Parathyroid adenoma (tissue), 2 donors: Measurements from ENCODE around the gene CALCR.

Experiments
- H2AFZ ChIP-seq: fragments of 300-600 bp; sonication (generic); one replicate; pipeline ENCODE4 v1.7.0; 2017; ENCODE audit warnings: antibody characterized with exemption, mild to moderate bottlenecking
- H3K27ac ChIP-seq: fragments of 300-600 bp; sonication (generic); one replicate; pipeline ENCODE4 v1.7.0; 2017
- H3K27me3 ChIP-seq: fragments of 300-600 bp; sonication (generic); one replicate; pipeline ENCODE4 v1.7.0; 2017; ENCODE audit warnings: low read length; ENCODE audit not compliant: control insufficient read depth, insufficient read depth
- H3K36me3 ChIP-seq: fragments of 300-600 bp; sonication (generic); one replicate; pipeline ENCODE4 v1.7.0; 2017; ENCODE audit warnings: low read length; ENCODE audit not compliant: control insufficient read depth, insufficient read depth
- H3K4me1 ChIP-seq: fragments of 300-600 bp; sonication (generic); one replicate; pipeline ENCODE4 v1.7.0; 2017; ENCODE audit warnings: control low read depth
- H3K4me2 ChIP-seq: fragments of 300-600 bp; sonication (generic); one replicate; pipeline ENCODE4 v1.7.0; 2017; ENCODE audit warnings: low read length
- H3K4me3 ChIP-seq: fragments of 300-600 bp; sonication (generic); one replicate; pipeline ENCODE4 v1.7.0; 2017; ENCODE audit warnings: low read depth, low read length
- H3K79me2 ChIP-seq: fragments of 300-600 bp; sonication (generic); one replicate; pipeline ENCODE4 v1.7.0; 2017; ENCODE audit warnings: control low read depth
- H3K9ac ChIP-seq: fragments of 300-600 bp; sonication (generic); one replicate; pipeline ENCODE4 v1.7.0; 2017; ENCODE audit warnings: mild to moderate bottlenecking
- H3K9me3 ChIP-seq: fragments of 300-600 bp; sonication (generic); one replicate; pipeline ENCODE4 v1.7.0; 2017; ENCODE audit warnings: low read length; ENCODE audit not compliant: control insufficient read depth
- TF ChIP-seq, protein P1 (sequence below): fragments of 300-600 bp; sonication (generic); IDR thresholded peaks from one replicate; pipeline ENCODE4 v1.7.0; 2017; ENCODE audit warnings: antibody characterized with exemption, mild to moderate bottlenecking
- donor health status: primary hyperparathyroidism.

CALCR gene

DNA sequence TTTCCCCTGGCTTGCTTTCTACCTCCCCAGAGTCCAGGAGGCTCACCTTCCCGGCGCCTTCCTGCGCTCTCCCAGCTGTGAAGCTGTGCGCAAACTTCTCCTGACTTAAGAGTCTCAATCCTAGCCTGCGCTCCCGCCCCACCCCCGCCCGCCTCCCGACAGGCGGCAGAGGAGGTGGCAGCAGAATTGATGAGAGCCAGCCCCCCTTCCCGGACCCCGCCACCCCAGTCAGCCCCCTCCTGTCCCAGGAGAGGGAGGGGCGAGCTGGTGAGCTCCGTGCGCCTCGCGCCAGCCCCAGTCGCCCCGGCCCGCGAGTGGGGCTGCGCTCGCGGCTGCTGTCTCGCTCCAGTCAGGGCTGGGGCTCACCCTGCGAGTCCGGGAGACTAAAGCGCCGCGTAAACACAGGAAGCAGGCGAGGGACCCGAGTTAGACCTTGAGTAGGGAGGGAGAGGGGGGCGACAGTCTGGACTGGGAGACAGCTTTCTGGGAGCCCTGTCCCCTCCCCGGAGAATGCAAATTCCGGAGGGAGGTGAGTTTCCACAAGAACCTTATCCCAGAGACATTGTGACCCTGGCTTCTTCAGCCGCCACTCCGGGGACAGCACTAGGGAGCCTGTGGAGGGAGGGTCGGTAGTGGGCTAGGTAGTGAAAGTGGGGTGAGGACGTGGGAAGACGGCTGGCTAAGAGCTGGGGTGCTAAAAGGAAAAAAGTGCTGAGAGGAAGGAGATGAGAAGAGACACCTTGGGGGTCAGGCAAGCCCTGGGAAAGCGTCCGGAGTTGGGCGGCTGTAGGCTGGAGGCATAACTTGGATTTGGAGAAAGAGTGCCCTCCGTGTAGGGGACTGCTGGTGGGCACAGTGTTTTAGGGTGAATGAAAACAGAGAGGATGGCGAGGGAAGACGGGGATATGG lies at the start of gene CALCR:
Gene CALCR, minus strand, starts transcription at position 79 of the 909 bp plus-strand sequence. CDS start 87,743 bp downstream, outside the sequence.
- Histone ChIP-seq H3K4me2 (no peak within 1 kb of the TSS), H2AFZ (no peak within 1 kb of the TSS), H3K4me1 (no peaks in the 10 kb centered on the region), H3K36me3 (no peaks in the 10 kb centered on the region), H3K27me3 (no peaks in the 10 kb centered on the region), H3K9ac (no peak within 1 kb of the TSS), H3K4me3 (no peak within 1 kb of the TSS), H3K27ac (no peak within 1 kb of the TSS), H3K9me3 (no peaks in the 10 kb centered on the region), H3K79me2 (no peaks in the 10 kb centered on the region)
- TF ChIP-seq, protein P1, sequence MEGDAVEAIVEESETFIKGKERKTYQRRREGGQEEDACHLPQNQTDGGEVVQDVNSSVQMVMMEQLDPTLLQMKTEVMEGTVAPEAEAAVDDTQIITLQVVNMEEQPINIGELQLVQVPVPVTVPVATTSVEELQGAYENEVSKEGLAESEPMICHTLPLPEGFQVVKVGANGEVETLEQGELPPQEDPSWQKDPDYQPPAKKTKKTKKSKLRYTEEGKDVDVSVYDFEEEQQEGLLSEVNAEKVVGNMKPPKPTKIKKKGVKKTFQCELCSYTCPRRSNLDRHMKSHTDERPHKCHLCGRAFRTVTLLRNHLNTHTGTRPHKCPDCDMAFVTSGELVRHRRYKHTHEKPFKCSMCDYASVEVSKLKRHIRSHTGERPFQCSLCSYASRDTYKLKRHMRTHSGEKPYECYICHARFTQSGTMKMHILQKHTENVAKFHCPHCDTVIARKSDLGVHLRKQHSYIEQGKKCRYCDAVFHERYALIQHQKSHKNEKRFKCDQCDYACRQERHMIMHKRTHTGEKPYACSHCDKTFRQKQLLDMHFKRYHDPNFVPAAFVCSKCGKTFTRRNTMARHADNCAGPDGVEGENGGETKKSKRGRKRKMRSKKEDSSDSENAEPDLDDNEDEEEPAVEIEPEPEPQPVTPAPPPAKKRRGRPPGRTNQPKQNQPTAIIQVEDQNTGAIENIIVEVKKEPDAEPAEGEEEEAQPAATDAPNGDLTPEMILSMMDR, result no peak

DNA sequence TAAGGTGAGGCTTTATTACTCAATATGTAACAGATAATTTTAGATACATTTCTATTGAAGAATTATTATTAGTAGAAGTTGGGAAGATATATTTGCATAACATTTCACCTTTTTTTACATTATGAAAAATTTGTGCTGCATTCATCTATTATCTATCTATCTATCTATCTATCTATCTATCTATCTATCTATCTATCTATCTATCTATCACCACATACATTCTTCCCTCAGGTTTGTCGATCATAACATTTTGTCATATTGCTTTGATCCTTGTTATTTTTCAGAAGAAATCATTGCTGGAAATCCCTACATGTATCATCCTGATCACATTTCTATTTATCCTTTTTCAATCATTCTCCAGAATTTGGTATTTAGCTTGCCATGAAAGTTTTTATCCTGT lies 49.3 kb upstream of the CALCR start:
- Histone ChIP-seq H3K27me3 (no peaks in the 10 kb centered on the region), H3K36me3 (no peaks in the 10 kb centered on the region), H3K4me1 (no peaks in the 10 kb centered on the region), H3K79me2 (no peaks in the 10 kb centered on the region), H3K27ac (no peak overlapping the region), H3K9me3 (no peaks in the 10 kb centered on the region), H2AFZ (no peak overlapping the region), H3K9ac (no peak overlapping the region), H3K4me2 (no peak overlapping the region), H3K4me3 (no peak overlapping the region)
- TF ChIP-seq, protein P1, result no peak

DNA sequence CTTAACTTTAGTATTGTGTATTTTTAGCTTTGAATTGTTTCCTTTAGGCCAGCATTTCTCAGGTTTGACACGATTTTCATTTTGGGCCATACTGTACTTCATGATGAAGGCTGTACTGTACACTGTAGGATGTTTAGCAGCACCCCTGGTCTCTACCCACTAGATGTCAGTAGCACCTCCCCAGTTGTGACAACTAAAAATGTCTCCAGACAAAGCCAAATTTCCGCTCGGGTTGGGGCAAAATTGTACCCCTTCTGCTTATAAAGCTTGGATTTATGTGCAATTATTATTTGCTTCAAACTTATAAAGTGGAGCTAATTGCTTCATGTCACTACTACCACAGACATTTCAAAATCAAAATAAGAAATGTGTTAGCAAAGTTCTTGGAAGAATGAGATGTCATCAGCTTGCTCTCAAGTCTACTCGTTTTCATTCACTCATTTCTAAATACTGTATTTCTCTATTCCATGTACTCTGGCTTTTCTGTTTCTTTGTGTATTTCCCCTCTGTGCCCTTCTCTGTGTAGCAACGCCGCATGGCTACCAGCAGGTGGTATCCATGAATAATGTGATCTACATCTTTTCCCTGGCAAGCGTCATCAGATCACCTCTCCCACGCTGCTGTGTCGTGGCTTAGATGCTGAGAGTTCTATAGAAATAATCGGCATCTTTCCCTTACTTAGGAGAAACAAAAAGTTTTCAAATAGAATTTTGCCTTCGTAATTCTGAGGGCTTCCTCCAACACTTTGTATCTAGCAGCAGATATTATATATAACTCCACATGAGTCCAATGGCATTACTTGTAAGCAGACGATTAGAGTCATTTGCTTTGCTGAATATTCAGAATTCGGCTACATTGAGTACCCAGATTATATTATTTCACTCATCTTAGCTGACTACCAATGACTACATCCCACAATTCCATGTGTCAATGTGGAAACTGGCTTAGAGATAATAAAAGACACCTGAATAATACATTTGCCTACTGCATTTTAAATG lies 47.8 kb upstream of the CALCR start:
- Histone ChIP-seq H3K36me3 (no peaks in the 10 kb centered on the region), H3K27me3 (no peaks in the 10 kb centered on the region), H3K4me1 (no peaks in the 10 kb centered on the region), H3K9me3 (no peaks in the 10 kb centered on the region), H3K27ac (no peak overlapping the region), H3K4me2 (no peak overlapping the region), H2AFZ (no peak overlapping the region), H3K79me2 (no peaks in the 10 kb centered on the region), H3K4me3 (no peak overlapping the region), H3K9ac (no peak overlapping the region)
- TF ChIP-seq, protein P1, result no peak

DNA sequence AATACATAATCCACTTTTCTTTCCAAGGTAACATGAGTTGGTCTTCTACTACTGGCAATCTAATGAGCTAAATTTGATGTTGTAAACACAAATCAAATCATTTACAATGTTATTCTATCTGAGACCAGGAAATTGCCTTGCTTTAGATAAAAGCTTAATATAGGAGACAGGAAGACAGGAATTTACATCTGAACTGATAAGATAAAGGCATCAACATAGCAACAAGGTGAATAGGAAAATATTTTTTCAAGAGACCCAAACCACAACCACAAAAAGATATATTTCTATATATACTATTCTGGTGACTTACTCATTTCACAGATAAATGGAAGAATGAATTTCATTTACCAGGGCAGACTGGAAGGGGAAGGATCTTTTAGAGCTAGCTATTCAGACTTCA lies 46.3 kb upstream of the CALCR start:
- H3K4me1 ChIP-seq, result no peaks in the 10 kb centered on the region
- no peak overlapping the region for H3K4me3 ChIP-seq
- H3K36me3 ChIP-seq, result no peaks in the 10 kb centered on the region
- H3K4me2 ChIP-seq, result no peak overlapping the region
- no peaks in the 10 kb centered on the region for H3K9me3 ChIP-seq
- no peak overlapping the region for H3K9ac ChIP-seq
- TF ChIP-seq, protein P1, result no peak
- H2AFZ ChIP-seq, result no peak overlapping the region
- no peak overlapping the region for H3K27ac ChIP-seq
- H3K27me3 ChIP-seq, result no peaks in the 10 kb centered on the region
- no peaks in the 10 kb centered on the region for H3K79me2 ChIP-seq
